Osteocyte (in vitro differentiated cells): ENCODE data around the gene BBIP1. TPM values are rescaled to one million over a fixed set of nuclear protein-coding genes. Genes with fewer than 3 reads are reported as not detected.

Experiments used
- DNase-seq: peaks from one replicate; pipeline ENCODE4 v3.0.0; 2021; ENCODE audit warnings: mixed read lengths; ENCODE audit not compliant: unreplicated experiment; ENCODE audit errors: extremely low spot score
- H3K27ac Mint-ChIP-seq: one replicate; pipeline ENCODE4 v1.8.0; 2021; ENCODE audit warnings: mild to moderate bottlenecking, mixed read lengths; ENCODE audit not compliant: unreplicated experiment
- H3K27me3 Mint-ChIP-seq: one replicate; pipeline ENCODE4 v1.8.0; 2021; ENCODE audit warnings: mixed read lengths; ENCODE audit not compliant: unreplicated experiment
- H3K36me3 Mint-ChIP-seq: one replicate; pipeline ENCODE4 v1.8.0; 2021; ENCODE audit warnings: mixed read lengths; ENCODE audit not compliant: unreplicated experiment
- H3K4me1 Mint-ChIP-seq: one replicate; pipeline ENCODE4 v1.8.0; 2021; ENCODE audit warnings: mixed read lengths; ENCODE audit not compliant: unreplicated experiment
- H3K4me3 Mint-ChIP-seq: one replicate; pipeline ENCODE4 v1.8.0; 2021; ENCODE audit warnings: mild to moderate bottlenecking, moderate library complexity, mixed read lengths; ENCODE audit not compliant: unreplicated experiment
- H3K9me3 Mint-ChIP-seq: one replicate; pipeline ENCODE4 v1.8.0; 2021; ENCODE audit warnings: mixed read lengths; ENCODE audit not compliant: unreplicated experiment
- total RNA-seq: library from RNA; stranded (reverse); gene quantifications from 2 replicates; pipeline ENCODE4 v1.2.1, GENCODE V29; 2021
- TF ChIP-seq, protein P1 (sequence below): fragments of 200-600 bp; sonication (generic); IDR thresholded peaks from 2 replicates; pipeline ENCODE4 v1.5.0; 2021; ENCODE audit warnings: antibody characterized with exemption, mild to moderate bottlenecking, moderate library complexity

Gene BBIP1
- total RNA-seq, 1 donor from 2014 or later, result 39.5 TPM

GRCh38 chr10:110876788-110877187 lies 42.2 kb downstream of the BBIP1 start:
- no peaks in the 10 kb centered on the region for H3K9me3 Mint-ChIP-seq
- H3K36me3 Mint-ChIP-seq, result peaks cover 31% of the 10 kb centered on the region
- no peak overlapping the region for H3K27ac Mint-ChIP-seq
- H3K27me3 Mint-ChIP-seq, result no peaks in the 10 kb centered on the region
- H3K4me1 Mint-ChIP-seq, result peaks cover 21% of the 10 kb centered on the region
- no peak overlapping the region for H3K4me3 Mint-ChIP-seq
- no peak for DNase-seq
- TF ChIP-seq, protein P1, sequence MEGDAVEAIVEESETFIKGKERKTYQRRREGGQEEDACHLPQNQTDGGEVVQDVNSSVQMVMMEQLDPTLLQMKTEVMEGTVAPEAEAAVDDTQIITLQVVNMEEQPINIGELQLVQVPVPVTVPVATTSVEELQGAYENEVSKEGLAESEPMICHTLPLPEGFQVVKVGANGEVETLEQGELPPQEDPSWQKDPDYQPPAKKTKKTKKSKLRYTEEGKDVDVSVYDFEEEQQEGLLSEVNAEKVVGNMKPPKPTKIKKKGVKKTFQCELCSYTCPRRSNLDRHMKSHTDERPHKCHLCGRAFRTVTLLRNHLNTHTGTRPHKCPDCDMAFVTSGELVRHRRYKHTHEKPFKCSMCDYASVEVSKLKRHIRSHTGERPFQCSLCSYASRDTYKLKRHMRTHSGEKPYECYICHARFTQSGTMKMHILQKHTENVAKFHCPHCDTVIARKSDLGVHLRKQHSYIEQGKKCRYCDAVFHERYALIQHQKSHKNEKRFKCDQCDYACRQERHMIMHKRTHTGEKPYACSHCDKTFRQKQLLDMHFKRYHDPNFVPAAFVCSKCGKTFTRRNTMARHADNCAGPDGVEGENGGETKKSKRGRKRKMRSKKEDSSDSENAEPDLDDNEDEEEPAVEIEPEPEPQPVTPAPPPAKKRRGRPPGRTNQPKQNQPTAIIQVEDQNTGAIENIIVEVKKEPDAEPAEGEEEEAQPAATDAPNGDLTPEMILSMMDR, result no peak

GRCh38 chr10:110876000-110876399 lies 43.0 kb downstream of the BBIP1 start:
- Mint-ChIP-seq H3K9me3 (no peaks in the 10 kb centered on the region), H3K4me1 (peaks cover 23% of the 10 kb centered on the region), H3K27me3 (no peaks in the 10 kb centered on the region), H3K4me3 (no peak overlapping the region), H3K27ac (no peak overlapping the region), H3K36me3 (peaks cover 24% of the 10 kb centered on the region)
- TF ChIP-seq, protein P1, result no peak
- no peak for DNase-seq

DNA sequence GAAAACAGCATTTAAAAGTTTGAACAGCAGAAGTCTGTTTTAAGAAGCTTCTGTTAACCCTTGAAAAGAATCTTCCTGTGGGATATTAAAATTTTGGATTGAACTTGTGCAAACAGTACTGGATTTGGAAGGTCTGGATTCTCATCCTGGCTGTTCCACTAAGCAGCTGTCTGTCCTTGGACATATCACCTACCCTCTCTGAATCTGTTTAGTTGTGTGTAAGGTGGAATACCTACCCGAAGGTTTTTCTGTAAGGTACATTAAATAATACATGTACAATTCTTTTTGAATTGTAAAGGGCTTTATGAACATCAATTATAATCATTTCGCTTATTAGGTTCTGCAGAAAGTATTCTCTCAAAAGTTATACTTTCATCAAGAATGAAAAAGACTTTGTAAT lies 45.0 kb downstream of the BBIP1 start:
- TF ChIP-seq, protein P1, result no peak
- DNase-seq, result no peak
- H3K36me3 Mint-ChIP-seq, result peaks cover 10% of the 10 kb centered on the region
- peak overlapping the region; percentile 87 for H3K4me3 Mint-ChIP-seq
- peaks cover 31% of the 10 kb centered on the region for H3K4me1 Mint-ChIP-seq
- H3K27ac Mint-ChIP-seq, result peak overlapping the region; percentile 2
- H3K27me3 Mint-ChIP-seq, result no peaks in the 10 kb centered on the region
- H3K9me3 Mint-ChIP-seq, result no peaks in the 10 kb centered on the region

- DNase-seq, result no peak
- Mint-ChIP-seq H3K4me1 (peaks cover 31% of the 10 kb centered on the region), H3K27ac (peak overlapping the region; percentile 81), H3K9me3 (no peaks in the 10 kb centered on the region), H3K36me3 (peaks cover 9% of the 10 kb centered on the region), H3K27me3 (no peaks in the 10 kb centered on the region), H3K4me3 (peak overlapping the region; percentile 87)
- TF ChIP-seq, protein P1, result no peak
Measured at GRCh38 chr10:110872984-110873923, 45.7 kb downstream of the BBIP1 start.
